ENCODE measurements around the gene KIAA0319L. TPM values are rescaled to one million over a fixed set of nuclear protein-coding genes. Genes with fewer than 3 reads are reported as not detected.

The KIAA0319L gene
- total RNA-seq = 10 to 100 TPM; 36.0 to 45.7 TPM

- CTCF ChIA-PET = interaction anchor here (0.8 to 4.8 kb wide), 9 partner anchors 8 to 213 kb away, joined by 3 to 41 read pairs (median 6); partner anchors contain the start of gene CLSPN
- no peak for DNase-seq
- H3K27ac Mint-ChIP-seq = peak within 1 kb of the TSS; percentile 95
- no peaks in the 10 kb centered on the region for H3K9me3 Mint-ChIP-seq (ENCODE audit: low read depth)
- peak; percentile 83 for ATAC-seq
- H3K36me3 Mint-ChIP-seq = peaks cover 14% of the 10 kb centered on the region
- peak within 1 kb of the TSS; percentile 93 for H3K4me3 Mint-ChIP-seq
- no peaks in the 10 kb centered on the region for H3K27me3 Mint-ChIP-seq
- H3K4me1 Mint-ChIP-seq = peaks cover 34% of the 10 kb centered on the region
Measured at GRCh38 chr1:35557118-35557610, at the start of gene KIAA0319L. TSS of gene KIAA0319L (minus strand) at chr1:35557403. CDS start at chr1:35554491, 2,912 bp downstream.

- Mint-ChIP-seq H3K9me3 (ENCODE audit: low read depth) (no peaks in the 10 kb centered on the region), H3K36me3 (peaks cover 52% of the 10 kb centered on the region), H3K4me3 (no peak overlapping the region), H3K4me1 (peaks cover 3% of the 10 kb centered on the region), H3K27me3 (no peaks in the 10 kb centered on the region), H3K27ac (peak overlapping the region; percentile 43)
- ATAC-seq (no peak), DNase-seq (no peak)
- CTCF ChIA-PET = interaction anchor here (1.4 to 1.9 kb wide), 2 partner anchors 37 to 41 kb away, joined by 3 to 5 read pairs; no protein-coding TSS in a partner anchor
Measured at GRCh38 chr1:35605867-35606182, 48.6 kb upstream of the KIAA0319L start.

GRCh38 chr1:35605071-35605866, 48.1 kb upstream of the KIAA0319L start:
- H3K9me3 Mint-ChIP-seq (ENCODE audit: low read depth) = no peaks in the 10 kb centered on the region
- H3K36me3 Mint-ChIP-seq = peaks cover 54% of the 10 kb centered on the region
- CTCF ChIA-PET = interaction anchor here (1.4 to 1.9 kb wide), 2 partner anchors 37 to 40 kb away, joined by 3 to 5 read pairs; no protein-coding TSS in a partner anchor
- H3K4me3 Mint-ChIP-seq = no peak overlapping the region
- ATAC-seq (no peak), DNase-seq (no peak)
- H3K4me1 Mint-ChIP-seq = peaks cover 3% of the 10 kb centered on the region
- no peak overlapping the region for H3K27ac Mint-ChIP-seq
- H3K27me3 Mint-ChIP-seq = no peaks in the 10 kb centered on the region

GRCh38 chr1:35603941-35604340, 46.7 kb upstream of the KIAA0319L start:
- DNase-seq = no peak
- H3K27me3 Mint-ChIP-seq = no peaks in the 10 kb centered on the region
- H3K4me1 Mint-ChIP-seq = peaks cover 3% of the 10 kb centered on the region
- ATAC-seq = no peak
- peaks cover 51% of the 10 kb centered on the region for H3K36me3 Mint-ChIP-seq
- no peak overlapping the region for H3K27ac Mint-ChIP-seq
- CTCF ChIA-PET = no interaction called here
- H3K4me3 Mint-ChIP-seq = no peak overlapping the region
- no peaks in the 10 kb centered on the region for H3K9me3 Mint-ChIP-seq (ENCODE audit: low read depth)

GRCh38 chr1:35603468-35603867, 46.3 kb upstream of the KIAA0319L start:
- H3K9me3 Mint-ChIP-seq (ENCODE audit: low read depth) = no peaks in the 10 kb centered on the region
- H3K4me1 Mint-ChIP-seq = peaks cover 3% of the 10 kb centered on the region
- DNase-seq (no peak), ATAC-seq (no peak)
- H3K36me3 Mint-ChIP-seq = peaks cover 47% of the 10 kb centered on the region
- no peak overlapping the region for H3K27ac Mint-ChIP-seq
- no peak overlapping the region for H3K4me3 Mint-ChIP-seq
- CTCF ChIA-PET = no interaction called here
- no peaks in the 10 kb centered on the region for H3K27me3 Mint-ChIP-seq

GRCh38 chr1:35600593-35600992, 43.4 kb upstream of the KIAA0319L start:
- no peak for ATAC-seq
- no peak overlapping the region for H3K4me3 Mint-ChIP-seq
- no peak for DNase-seq
- peaks cover 26% of the 10 kb centered on the region for H3K36me3 Mint-ChIP-seq
- H3K4me1 Mint-ChIP-seq = no peaks in the 10 kb centered on the region
- H3K27ac Mint-ChIP-seq = no peak overlapping the region
- no peaks in the 10 kb centered on the region for H3K27me3 Mint-ChIP-seq
- no peaks in the 10 kb centered on the region for H3K9me3 Mint-ChIP-seq (ENCODE audit: low read depth)
- CTCF ChIA-PET = interaction anchor here (1.3 to 1.4 kb wide), 2 partner anchors 36 to 149 kb away, joined by 3 read pairs; no protein-coding TSS in a partner anchor

GRCh38 chr1:35599411-35599810, 42.2 kb upstream of the KIAA0319L start:
- H3K9me3 Mint-ChIP-seq (ENCODE audit: low read depth) = no peaks in the 10 kb centered on the region
- DNase-seq (no peak), ATAC-seq (no peak)
- H3K4me3 Mint-ChIP-seq = no peak overlapping the region
- no peaks in the 10 kb centered on the region for H3K4me1 Mint-ChIP-seq
- peaks cover 23% of the 10 kb centered on the region for H3K36me3 Mint-ChIP-seq
- H3K27me3 Mint-ChIP-seq = no peaks in the 10 kb centered on the region
- H3K27ac Mint-ChIP-seq = no peak overlapping the region
- CTCF ChIA-PET = no interaction called here

- ATAC-seq = no peak
- CTCF ChIA-PET = no interaction called here
- Mint-ChIP-seq H3K36me3 (peaks cover 19% of the 10 kb centered on the region), H3K4me1 (peaks cover 2% of the 10 kb centered on the region), H3K27ac (no peak overlapping the region), H3K9me3 (ENCODE audit: low read depth) (no peaks in the 10 kb centered on the region), H3K27me3 (no peaks in the 10 kb centered on the region), H3K4me3 (no peak overlapping the region)
- DNase-seq = no peak
Measured at GRCh38 chr1:35598895-35599294, 41.7 kb upstream of the KIAA0319L start.

GRCh38 chr1:35597870-35598269, 40.7 kb upstream of the KIAA0319L start:
- Mint-ChIP-seq H3K36me3 (peaks cover 11% of the 10 kb centered on the region), H3K4me3 (no peak overlapping the region), H3K27me3 (no peaks in the 10 kb centered on the region), H3K4me1 (peaks cover 10% of the 10 kb centered on the region), H3K27ac (no peak overlapping the region), H3K9me3 (ENCODE audit: low read depth) (no peaks in the 10 kb centered on the region)
- DNase-seq (no peak), ATAC-seq (no peak)
- CTCF ChIA-PET = interaction anchor here (0.5 to 1.3 kb wide), 2 partner anchors 25 to 118 kb away, joined by 3 read pairs; no protein-coding TSS in a partner anchor

GRCh38 chr1:35595684-35596083, 38.5 kb upstream of the KIAA0319L start:
- no peaks in the 10 kb centered on the region for H3K9me3 Mint-ChIP-seq (ENCODE audit: low read depth)
- CTCF ChIA-PET = no interaction called here
- H3K27me3 Mint-ChIP-seq = no peaks in the 10 kb centered on the region
- peaks cover 8% of the 10 kb centered on the region for H3K36me3 Mint-ChIP-seq
- DNase-seq (peak; percentile 11), ATAC-seq (no peak)
- peaks cover 12% of the 10 kb centered on the region for H3K4me1 Mint-ChIP-seq
- no peak overlapping the region for H3K4me3 Mint-ChIP-seq
- H3K27ac Mint-ChIP-seq = no peak overlapping the region

- CTCF ChIA-PET = interaction anchor here (0.6 to 1.3 kb wide), 4 partner anchors 17 to 147 kb away, joined by 3 to 4 read pairs (median 3); no protein-coding TSS in a partner anchor
- peaks cover 1% of the 10 kb centered on the region for H3K36me3 Mint-ChIP-seq
Measured at GRCh38 chr1:35594005-35594760, 37.0 kb upstream of the KIAA0319L start.

GRCh38 chr1:35592991-35593769, 36.0 kb upstream of the KIAA0319L start:
- Mint-ChIP-seq H3K36me3 (peaks cover 1% of the 10 kb centered on the region), H3K27ac (no peak overlapping the region), H3K9me3 (ENCODE audit: low read depth) (no peaks in the 10 kb centered on the region), H3K4me3 (no peak overlapping the region), H3K27me3 (no peaks in the 10 kb centered on the region), H3K4me1 (peaks cover 12% of the 10 kb centered on the region)
- peak; percentile 37 for DNase-seq
- peak; percentile 34 for ATAC-seq
- CTCF ChIA-PET = interaction anchor here (0.6 to 1.3 kb wide), 3 partner anchors 16 to 167 kb away, joined by 3 to 4 read pairs (median 3); no protein-coding TSS in a partner anchor

More at GRCh38 chr1:35594005-35594760, 37.0 kb upstream of the KIAA0319L start:
- Mint-ChIP-seq H3K4me1 (peaks cover 12% of the 10 kb centered on the region), H3K27me3 (no peaks in the 10 kb centered on the region), H3K9me3 (ENCODE audit: low read depth) (no peaks in the 10 kb centered on the region), H3K27ac (no peak overlapping the region), H3K4me3 (no peak overlapping the region)
- DNase-seq = no peak
- ATAC-seq = no peak

- Mint-ChIP-seq H3K27ac (no peak overlapping the region), H3K4me1 (peaks cover 12% of the 10 kb centered on the region), H3K36me3 (peaks cover 1% of the 10 kb centered on the region), H3K4me3 (no peak overlapping the region), H3K27me3 (no peaks in the 10 kb centered on the region), H3K9me3 (ENCODE audit: low read depth) (no peaks in the 10 kb centered on the region)
- DNase-seq = peak; percentile 35
- no peak for ATAC-seq
- CTCF ChIA-PET = no interaction called here
Measured at GRCh38 chr1:35591211-35591610, 34.0 kb upstream of the KIAA0319L start.
